KOPT-K1 (cell line): ENCODE data around the gene MACROD2.
"Not testable (repeated sequence)": the region's sequence is repeated elsewhere in the genome, so short reads cannot be mapped to it uniquely, and the experiment has no call there.

Source experiments
- H3K27ac ChIP-seq: fragments of 200-600 bp; sonication (generic); 2 replicates; pipeline ENCODE4 v1.5.1; 2016; ENCODE audit warnings: antibody characterized with exemption, mild to moderate bottlenecking, low read depth, low read length; ENCODE audit not compliant: poor library complexity, severe bottlenecking
- H3K36me3 ChIP-seq: fragments of 200-600 bp; sonication (generic); 2 replicates; pipeline ENCODE4 v1.5.1; 2017; ENCODE audit warnings: antibody characterized with exemption, mild to moderate bottlenecking, low read length, moderate library complexity; ENCODE audit not compliant: insufficient read depth
- H3K9me3 ChIP-seq: fragments of 200-600 bp; sonication (generic); 2 replicates; pipeline ENCODE4 v1.5.1; 2017; ENCODE audit warnings: antibody characterized with exemption, low read length, mild to moderate bottlenecking; ENCODE audit not compliant: insufficient read depth, poor library complexity, severe bottlenecking

MACROD2 gene

GRCh38 chr20:15099130-15099529 is 1103.8 kb downstream of the MACROD2 start:
- Histone ChIP-seq H3K9me3 (peaks cover 15% of the 10 kb centered on the region), H3K36me3 (no peaks in the 10 kb centered on the region)

DNA sequence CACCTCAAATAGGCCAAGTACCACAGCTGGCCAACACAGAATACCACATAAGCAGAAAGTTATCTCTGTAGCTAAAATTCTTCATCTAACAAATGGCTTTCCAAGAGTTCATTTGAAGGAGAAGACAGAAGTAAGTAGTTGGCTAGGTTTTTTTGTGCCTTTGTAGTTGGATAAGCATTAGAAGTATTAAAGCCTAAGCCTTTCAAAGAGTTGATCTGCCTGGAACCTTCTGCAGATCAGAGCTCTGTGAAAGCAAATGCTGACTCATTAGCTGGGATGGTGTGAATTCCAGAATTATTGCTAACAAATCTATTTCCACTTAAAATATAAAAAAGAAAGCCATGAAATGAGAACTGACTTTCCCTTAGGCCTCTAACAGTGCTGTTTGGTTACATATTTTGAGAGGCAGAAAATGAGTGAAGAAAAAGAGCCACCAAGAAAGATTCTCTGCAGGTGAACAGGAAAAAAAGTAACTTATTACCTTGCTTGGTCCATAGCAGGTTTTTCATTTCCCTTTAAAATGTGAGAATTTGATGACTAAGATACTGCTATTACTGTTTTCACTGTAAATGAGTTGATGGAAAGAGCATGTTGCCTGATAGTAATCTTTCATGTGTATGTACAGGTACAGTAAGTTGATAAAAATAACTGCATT is 1105.3 kb downstream of the MACROD2 start:
- no peaks in the 10 kb centered on the region for H3K36me3 ChIP-seq
- H3K9me3 ChIP-seq = peaks cover 15% of the 10 kb centered on the region
- no peak overlapping the region for H3K27ac ChIP-seq

More at GRCh38 chr20:15099130-15099529, 1103.8 kb downstream of the MACROD2 start:
- H3K27ac ChIP-seq = no peak overlapping the region

DNA sequence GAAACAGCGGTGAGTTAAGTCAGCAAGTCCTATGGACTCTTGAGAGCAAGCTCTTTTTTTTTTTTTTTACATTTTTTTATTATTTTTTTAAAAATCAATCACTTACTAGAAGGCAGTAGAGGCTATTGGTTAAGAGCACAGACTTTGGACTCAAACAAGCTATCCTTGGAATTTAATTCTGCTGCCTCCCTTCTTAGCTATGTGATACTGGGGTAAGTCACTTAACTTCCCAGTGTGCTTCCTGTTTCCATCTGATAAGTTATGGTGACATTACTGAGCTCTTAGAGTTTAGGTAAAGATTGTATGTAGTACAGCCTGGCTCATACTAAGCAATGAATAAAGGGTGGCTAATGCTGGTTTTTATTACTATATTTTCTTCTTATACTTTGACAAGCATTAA is 1112.6 kb downstream of the MACROD2 start:
- no peaks in the 10 kb centered on the region for H3K36me3 ChIP-seq
- H3K27ac ChIP-seq = no peak overlapping the region
- H3K9me3 ChIP-seq = peaks cover 7% of the 10 kb centered on the region

DNA sequence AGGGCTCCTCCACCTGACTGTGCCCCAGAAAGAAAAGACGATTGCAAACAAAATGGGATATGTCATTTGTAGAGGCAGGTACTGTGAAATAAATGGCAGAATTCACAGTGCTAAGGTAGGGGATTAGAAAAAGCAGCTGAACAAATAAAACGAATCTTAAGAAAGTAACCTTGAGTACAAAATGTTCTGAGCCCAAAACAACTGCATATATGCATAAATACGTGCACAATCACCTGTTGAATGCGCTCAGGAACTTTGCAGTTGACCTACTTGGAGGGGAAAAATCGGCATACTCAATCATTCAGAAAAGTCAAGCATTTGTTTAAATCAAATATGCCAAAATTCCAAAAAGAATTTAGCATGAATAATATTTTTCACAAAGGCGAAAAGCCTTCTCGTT is 1114.2 kb downstream of the MACROD2 start:
- Histone ChIP-seq H3K27ac (no peak overlapping the region), H3K9me3 (peaks cover 12% of the 10 kb centered on the region), H3K36me3 (no peaks in the 10 kb centered on the region)

DNA sequence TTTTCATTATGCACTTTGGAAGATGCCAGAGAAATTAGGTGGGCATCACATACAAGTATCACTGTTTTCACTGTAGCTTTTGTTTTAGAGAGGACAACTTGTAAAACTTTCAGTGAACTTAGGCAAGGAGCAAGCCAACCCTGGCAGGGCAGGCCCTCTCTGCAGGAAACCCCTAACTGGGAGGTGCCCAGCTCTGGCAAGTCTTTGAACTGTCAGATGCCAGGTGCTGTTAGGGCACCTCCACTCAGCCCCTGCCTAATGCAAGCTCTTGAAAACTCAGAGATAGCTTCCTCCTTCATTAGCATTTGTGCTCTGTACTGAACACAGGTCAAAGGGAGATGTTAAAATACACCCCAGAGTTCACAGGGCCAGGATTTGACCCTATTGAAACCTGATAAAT is 1116.3 kb downstream of the MACROD2 start:
- Histone ChIP-seq H3K36me3 (no peaks in the 10 kb centered on the region), H3K9me3 (peaks cover 21% of the 10 kb centered on the region), H3K27ac (peak overlapping the region; percentile 65)

- H3K36me3 ChIP-seq = no peaks in the 10 kb centered on the region
Observed at GRCh38 chr20:15113144-15113773, 1117.9 kb downstream of the MACROD2 start.

GRCh38 chr20:15119852-15120487 is 1124.7 kb downstream of the MACROD2 start:
- Histone ChIP-seq H3K27ac (no peak overlapping the region), H3K36me3 (no peaks in the 10 kb centered on the region), H3K9me3 (peaks cover 8% of the 10 kb centered on the region)

More at GRCh38 chr20:15113144-15113773, 1117.9 kb downstream of the MACROD2 start:
- peaks cover 18% of the 10 kb centered on the region for H3K9me3 ChIP-seq
- H3K27ac ChIP-seq = no peak overlapping the region

- no peaks in the 10 kb centered on the region for H3K36me3 ChIP-seq
- H3K27ac ChIP-seq = no peak overlapping the region
- H3K9me3 ChIP-seq = peaks cover 4% of the 10 kb centered on the region
Observed at GRCh38 chr20:15122613-15123012, 1127.3 kb downstream of the MACROD2 start.

DNA sequence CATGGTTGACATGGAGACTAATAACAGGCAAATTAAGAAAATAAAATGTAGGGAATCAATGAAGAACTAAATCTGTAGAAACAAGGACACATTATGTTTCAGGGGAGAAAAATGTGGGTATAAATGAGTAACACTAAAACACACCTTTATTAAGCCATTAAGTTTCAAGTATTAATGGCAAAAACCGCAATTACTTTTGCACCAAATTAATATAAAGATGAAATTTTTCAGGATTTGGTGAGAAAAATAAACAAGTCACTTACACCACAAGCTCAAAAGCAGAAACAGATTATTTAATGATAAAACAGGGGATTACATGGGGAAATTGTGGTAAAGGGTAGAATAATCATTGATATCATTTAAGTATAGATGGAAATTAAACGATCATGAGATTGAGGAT is 1135.9 kb downstream of the MACROD2 start:
- H3K36me3 ChIP-seq = no peaks in the 10 kb centered on the region
- H3K27ac ChIP-seq = no peak overlapping the region
- peaks cover 4% of the 10 kb centered on the region for H3K9me3 ChIP-seq

GRCh38 chr20:15138548-15139126 is 1143.3 kb downstream of the MACROD2 start:
- Histone ChIP-seq H3K27ac (no peak overlapping the region), H3K9me3 (no peaks in the 10 kb centered on the region), H3K36me3 (no peaks in the 10 kb centered on the region)

DNA sequence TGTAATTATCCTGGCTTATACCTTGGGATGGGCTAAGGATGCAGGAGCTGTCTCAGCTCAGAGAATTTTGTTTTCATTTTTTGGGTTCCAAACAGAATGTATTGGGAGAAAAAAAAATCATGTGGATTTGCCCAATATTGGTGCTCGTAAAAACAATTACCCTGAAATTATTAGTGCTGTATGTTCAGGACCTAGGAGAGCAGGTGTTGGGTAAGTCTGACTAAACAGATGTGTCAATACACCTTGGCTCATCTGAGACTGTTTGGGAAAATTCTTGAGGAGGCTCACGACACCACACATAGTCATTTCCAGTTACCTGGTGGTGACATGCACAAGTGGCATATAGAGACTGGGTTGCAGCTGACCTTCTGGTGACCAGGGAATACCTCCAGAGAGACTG is 1144.2 kb downstream of the MACROD2 start:
- no peak overlapping the region for H3K27ac ChIP-seq
- no peaks in the 10 kb centered on the region for H3K36me3 ChIP-seq
- H3K9me3 ChIP-seq = peaks cover 2% of the 10 kb centered on the region

DNA sequence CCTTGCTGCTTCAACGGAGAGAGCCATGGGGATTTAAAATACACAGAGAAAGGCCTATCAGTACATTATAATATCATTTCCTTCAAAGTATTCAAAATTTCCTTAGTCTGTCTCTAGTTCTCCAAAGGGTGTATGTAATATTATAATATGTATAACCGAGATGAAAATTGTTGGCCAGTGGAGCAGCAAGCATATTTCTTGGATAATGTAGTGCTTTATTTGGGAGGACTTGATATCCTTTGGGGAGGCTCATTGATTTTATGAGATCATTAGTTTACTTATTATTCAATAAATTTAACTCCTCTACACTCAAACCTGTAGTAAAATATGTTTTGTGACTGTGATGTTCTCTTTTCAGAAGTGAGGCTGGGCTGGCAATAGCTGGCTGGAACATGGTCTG is 1145.0 kb downstream of the MACROD2 start:
- Histone ChIP-seq H3K9me3 (peaks cover 2% of the 10 kb centered on the region), H3K27ac (no peak overlapping the region)

DNA sequence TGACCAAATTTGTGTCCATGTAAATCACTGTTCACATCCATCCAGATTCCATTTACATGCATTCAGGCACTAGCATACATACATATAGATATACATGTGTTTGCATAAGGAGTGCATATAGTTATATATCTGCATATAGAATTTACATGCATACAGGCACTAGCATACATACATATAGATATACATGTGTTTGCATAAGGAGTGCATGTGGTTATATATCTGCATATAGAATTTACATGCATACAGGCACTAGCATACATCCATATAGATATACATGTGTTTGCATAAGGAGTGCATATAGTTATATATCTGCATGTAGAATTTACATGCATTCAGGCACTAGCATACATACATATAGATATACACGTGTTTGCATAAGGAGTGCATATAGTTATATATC is 1145.6 kb downstream of the MACROD2 start:
- H3K36me3 ChIP-seq, H3K27ac ChIP-seq, H3K9me3 ChIP-seq: not testable (repeated sequence)

More for the DNA sequence above, 1145.0 kb downstream of the MACROD2 start:
- no peaks in the 10 kb centered on the region for H3K36me3 ChIP-seq

GRCh38 chr20:15141861-15142260 is 1146.5 kb downstream of the MACROD2 start:
- Histone ChIP-seq H3K36me3 (no peaks in the 10 kb centered on the region), H3K9me3 (peaks cover 2% of the 10 kb centered on the region), H3K27ac (no peak overlapping the region)

DNA sequence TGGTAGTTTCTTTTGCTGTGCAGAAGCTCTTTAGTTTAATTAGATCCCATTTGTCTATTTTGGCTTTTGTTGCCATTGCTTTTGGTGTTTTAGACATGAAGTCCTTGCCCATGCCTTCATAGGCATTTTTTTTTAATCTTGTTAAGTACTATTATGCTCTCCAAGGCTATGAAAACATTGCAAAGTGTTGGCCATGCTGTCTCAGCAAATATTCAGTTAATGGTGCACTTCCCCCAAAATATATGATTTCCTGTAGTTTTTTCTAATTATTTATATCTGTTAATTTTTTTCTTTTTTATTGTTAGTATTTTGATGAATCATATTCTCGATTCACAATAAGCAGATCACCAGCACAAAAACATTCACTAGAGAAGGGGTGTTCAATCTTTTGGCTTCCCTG is 1148.2 kb downstream of the MACROD2 start:
- Histone ChIP-seq H3K27ac (no peak overlapping the region), H3K9me3 (peaks cover 2% of the 10 kb centered on the region), H3K36me3 (no peaks in the 10 kb centered on the region)
